Endothelial cell (in vitro differentiated cells): ENCODE results near the gene ARL8A. TPM values are rescaled to one million over a fixed set of nuclear protein-coding genes. Genes with fewer than 3 reads are reported as not detected.

ENCODE experiments used
- DNase-seq: peaks from one replicate; pipeline ENCODE4 v3.0.0; 2021; ENCODE audit warnings: low spot score
- H3K27ac Mint-ChIP-seq: one replicate; pipeline ENCODE4 v1.8.0; 2021; ENCODE audit warnings: mixed read lengths, inconsistent platforms; ENCODE audit not compliant: unreplicated experiment
- H3K27me3 Mint-ChIP-seq: one replicate; pipeline ENCODE4 v1.8.0; 2021; ENCODE audit warnings: mild to moderate bottlenecking, moderate library complexity, mixed read lengths, inconsistent platforms; ENCODE audit not compliant: unreplicated experiment
- H3K36me3 Mint-ChIP-seq: one replicate; pipeline ENCODE4 v1.8.0; 2021; ENCODE audit warnings: mild to moderate bottlenecking, low read depth, mixed read lengths, inconsistent platforms; ENCODE audit not compliant: unreplicated experiment
- H3K4me1 Mint-ChIP-seq: one replicate; pipeline ENCODE4 v1.8.0; 2021; ENCODE audit warnings: mild to moderate bottlenecking, mixed read lengths, inconsistent platforms; ENCODE audit not compliant: unreplicated experiment
- H3K4me3 Mint-ChIP-seq: one replicate; pipeline ENCODE4 v1.8.0; 2021; ENCODE audit warnings: mild to moderate bottlenecking, mixed read lengths, inconsistent platforms; ENCODE audit not compliant: unreplicated experiment
- H3K9me3 Mint-ChIP-seq: one replicate; pipeline ENCODE4 v1.8.0; 2021; ENCODE audit warnings: mixed read lengths, inconsistent platforms; ENCODE audit not compliant: unreplicated experiment
- total RNA-seq: library from RNA; stranded (reverse); fragmentation: NEBNext Ultra II Directional; extraction: Animal tissue kit (Norgen Biotek cat#: 25700); gene quantifications from one replicate; pipeline ENCODE4 v1.2.1, GENCODE V29; 2021; ENCODE audit not compliant: unreplicated experiment
- TF ChIP-seq, protein P1 (sequence below): fragments of 200-600 bp; sonication (generic); IDR thresholded peaks from one replicate; pipeline ENCODE4 v1.5.0; 2021; ENCODE audit warnings: antibody characterized with exemption; ENCODE audit not compliant: unreplicated experiment

The ARL8A gene
- total RNA-seq, 1 donor from 2014 or later, result 38.8 TPM

DNA sequence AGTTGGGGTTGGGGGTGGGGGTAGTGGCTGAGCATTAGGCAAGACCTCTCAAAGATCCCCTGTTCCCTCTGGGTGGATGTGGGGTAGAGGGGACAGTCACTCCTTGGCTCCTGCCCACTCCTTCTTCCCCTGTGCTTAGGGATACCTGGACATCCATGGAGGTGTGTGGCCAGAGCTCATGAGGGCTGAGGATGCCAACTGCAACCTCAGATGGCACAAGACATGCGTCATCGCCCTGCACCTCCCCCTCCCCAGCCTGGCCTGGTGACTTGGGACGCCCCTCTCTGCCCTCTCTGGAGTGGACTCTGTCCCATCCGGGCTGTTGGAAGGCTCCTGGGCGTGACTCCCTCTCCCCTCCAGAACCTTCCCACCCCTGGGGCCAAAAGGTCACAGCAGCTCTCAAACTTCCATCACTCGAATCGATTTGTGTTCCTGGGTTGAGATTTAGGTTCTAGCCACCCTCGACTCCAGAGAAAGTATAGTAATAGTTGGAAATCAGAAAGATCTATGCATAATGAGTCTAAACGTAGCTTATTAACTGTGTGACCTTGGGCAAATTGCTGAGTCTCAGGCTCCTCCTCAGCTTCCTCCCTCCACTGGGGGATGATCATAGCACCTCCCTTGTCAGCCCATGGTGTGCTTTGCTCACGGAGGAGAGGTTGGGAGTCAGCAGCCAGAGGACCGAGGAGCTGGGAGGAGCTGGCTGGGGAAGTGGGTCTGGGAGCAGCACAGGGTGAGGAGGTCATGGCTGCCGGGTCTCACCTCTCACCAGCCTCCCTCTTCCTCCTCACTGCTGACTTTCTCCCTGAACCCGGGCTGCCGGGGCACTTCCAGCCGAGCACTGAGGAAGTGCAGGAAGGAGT is 18.1 kb upstream of the ARL8A start:
- Mint-ChIP-seq H3K4me3 (no peak overlapping the region), H3K36me3 (no peaks in the 10 kb centered on the region), H3K9me3 (no peaks in the 10 kb centered on the region), H3K4me1 (peaks cover 21% of the 10 kb centered on the region), H3K27ac (no peak overlapping the region), H3K27me3 (peaks cover 4% of the 10 kb centered on the region)
- no peak for DNase-seq
- TF ChIP-seq, protein P1, sequence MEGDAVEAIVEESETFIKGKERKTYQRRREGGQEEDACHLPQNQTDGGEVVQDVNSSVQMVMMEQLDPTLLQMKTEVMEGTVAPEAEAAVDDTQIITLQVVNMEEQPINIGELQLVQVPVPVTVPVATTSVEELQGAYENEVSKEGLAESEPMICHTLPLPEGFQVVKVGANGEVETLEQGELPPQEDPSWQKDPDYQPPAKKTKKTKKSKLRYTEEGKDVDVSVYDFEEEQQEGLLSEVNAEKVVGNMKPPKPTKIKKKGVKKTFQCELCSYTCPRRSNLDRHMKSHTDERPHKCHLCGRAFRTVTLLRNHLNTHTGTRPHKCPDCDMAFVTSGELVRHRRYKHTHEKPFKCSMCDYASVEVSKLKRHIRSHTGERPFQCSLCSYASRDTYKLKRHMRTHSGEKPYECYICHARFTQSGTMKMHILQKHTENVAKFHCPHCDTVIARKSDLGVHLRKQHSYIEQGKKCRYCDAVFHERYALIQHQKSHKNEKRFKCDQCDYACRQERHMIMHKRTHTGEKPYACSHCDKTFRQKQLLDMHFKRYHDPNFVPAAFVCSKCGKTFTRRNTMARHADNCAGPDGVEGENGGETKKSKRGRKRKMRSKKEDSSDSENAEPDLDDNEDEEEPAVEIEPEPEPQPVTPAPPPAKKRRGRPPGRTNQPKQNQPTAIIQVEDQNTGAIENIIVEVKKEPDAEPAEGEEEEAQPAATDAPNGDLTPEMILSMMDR, result no peak

DNA sequence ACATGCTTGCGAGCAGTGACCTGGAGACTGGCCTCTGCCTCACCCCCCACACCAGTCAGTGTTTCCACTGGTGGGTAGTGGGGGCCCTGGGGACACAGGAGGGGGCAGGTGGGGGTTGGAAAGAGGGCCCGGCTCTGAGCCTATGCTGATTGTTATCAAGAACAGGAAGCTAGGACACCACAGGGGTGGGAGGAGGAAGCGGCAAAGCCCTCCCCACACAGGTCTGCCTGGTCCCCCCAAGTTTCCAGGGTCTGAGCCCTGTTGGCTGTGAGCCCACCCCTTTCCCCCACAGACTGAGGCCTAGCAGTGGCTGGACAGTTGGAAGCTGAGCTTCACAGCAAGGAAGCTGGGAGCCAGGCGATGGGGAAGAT is 17.5 kb upstream of the ARL8A start:
- Mint-ChIP-seq H3K27me3 (peaks cover 6% of the 10 kb centered on the region), H3K4me1 (peaks cover 21% of the 10 kb centered on the region), H3K27ac (no peak overlapping the region), H3K36me3 (no peaks in the 10 kb centered on the region), H3K4me3 (no peak overlapping the region), H3K9me3 (no peaks in the 10 kb centered on the region)
- no peak for DNase-seq
- TF ChIP-seq, protein P1, result no peak

DNA sequence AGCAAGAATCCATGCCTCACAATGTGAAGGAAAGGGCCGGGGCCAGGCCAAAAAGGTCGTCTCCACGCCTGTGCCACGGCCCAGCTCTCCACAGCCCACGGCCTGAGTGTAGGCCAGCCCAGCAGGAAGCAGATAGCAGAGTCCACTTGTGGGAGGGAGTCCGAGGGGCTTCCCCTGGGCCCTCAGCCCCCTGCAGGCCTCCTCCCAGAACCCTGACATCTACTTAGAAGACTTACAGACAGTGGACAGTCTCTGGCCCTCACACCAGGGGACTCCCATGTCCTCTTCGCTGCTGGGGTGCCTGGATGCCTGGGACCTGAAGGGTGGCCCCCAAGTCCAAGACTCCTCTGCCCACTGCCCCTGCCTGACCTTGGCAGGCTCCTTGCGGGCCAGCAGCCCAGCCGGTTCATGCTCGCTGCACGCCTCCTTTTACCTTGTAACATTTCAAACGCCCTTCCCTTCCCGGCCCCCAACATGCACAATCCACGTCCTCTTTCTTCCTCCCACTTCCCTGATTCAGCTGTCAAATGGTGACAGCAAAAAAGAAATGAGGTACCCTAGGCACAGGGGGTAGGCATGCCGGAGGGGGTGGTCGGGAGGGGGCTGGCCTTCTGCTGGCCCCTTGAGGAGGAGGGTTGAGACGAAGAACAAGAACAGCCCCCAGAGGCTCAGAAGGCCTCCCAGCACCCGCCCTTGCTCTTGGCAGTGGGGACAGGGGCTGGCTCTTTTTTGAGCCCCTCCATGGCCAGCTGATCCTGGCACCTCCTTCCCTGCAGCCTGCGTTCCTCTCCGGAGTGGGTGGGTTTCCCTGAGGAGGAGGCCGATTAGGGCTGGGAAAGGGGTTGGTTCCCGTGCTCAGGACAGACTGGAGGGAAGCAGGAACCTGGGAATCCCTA is 16.9 kb upstream of the ARL8A start:
- DNase-seq, result no peak
- Mint-ChIP-seq H3K27ac (no peak overlapping the region), H3K27me3 (peaks cover 7% of the 10 kb centered on the region), H3K9me3 (no peaks in the 10 kb centered on the region), H3K36me3 (no peaks in the 10 kb centered on the region), H3K4me3 (no peak overlapping the region), H3K4me1 (peaks cover 21% of the 10 kb centered on the region)
- TF ChIP-seq, protein P1, result no peak

DNA sequence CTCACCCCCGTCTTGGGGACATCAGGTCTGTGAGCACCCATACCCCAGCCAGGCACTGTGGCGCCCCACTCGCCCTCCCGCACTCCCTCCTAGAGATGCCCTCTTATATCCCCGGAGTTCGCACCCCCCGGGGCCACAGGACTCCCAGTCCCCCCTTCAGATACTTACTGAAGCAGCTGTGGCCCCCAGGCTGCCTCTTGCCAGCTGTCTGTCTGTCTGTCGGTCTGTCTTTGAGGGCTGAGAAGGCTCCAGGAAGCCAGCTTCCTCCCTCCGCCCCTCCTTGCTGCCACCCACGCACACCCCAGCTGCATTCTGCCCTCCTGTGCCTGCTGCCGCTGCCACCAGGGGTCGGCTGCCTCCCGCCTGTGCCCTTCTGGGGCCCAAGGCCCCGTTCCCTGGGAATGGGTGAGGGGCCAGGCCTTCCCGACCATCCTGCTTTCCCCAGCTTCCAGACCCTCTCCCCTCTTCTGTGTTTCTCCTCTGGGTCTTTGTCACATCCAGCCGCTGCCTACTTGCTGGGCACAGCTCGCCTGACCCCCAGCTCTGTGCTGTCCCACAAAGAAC is 15.9 kb upstream of the ARL8A start, which contains the start of gene PTPN7:
Gene PTPN7, minus strand, starts transcription at position 226 of the 564 bp plus-strand sequence. CDS start 1,200 bp downstream, outside the sequence.
- Mint-ChIP-seq H3K9me3 (no peaks in the 10 kb centered on the region), H3K36me3 (no peaks in the 10 kb centered on the region), H3K4me3 (no peak within 1 kb of the TSS), H3K4me1 (peaks cover 21% of the 10 kb centered on the region), H3K27ac (no peak within 1 kb of the TSS), H3K27me3 (peaks cover 7% of the 10 kb centered on the region)
- TF ChIP-seq, protein P1, result no peak
- DNase-seq, result no peak
